H9 (cell line): ENCODE data around the gene PNPLA1. TPM values are rescaled to one million over a fixed set of nuclear protein-coding genes. Genes with fewer than 3 reads are reported as not detected.

Experiments used
- DNase-seq: peaks from one replicate; pipeline ENCODE4 v3.0.0-alpha.2; 2017
- H2AFZ ChIP-seq: one replicate; pipeline ENCODE4 v1.6.1; 2013; ENCODE audit warnings: mild to moderate bottlenecking, low read length, control low read depth, moderate library complexity
- H2AK5ac ChIP-seq: 2 replicates; pipeline ENCODE4 v1.6.1; 2013; ENCODE audit warnings: low read length, control low read depth, mixed read lengths; ENCODE audit not compliant: insufficient read length
- H2BK120ac ChIP-seq: one replicate; pipeline ENCODE4 v1.6.1; 2013; ENCODE audit warnings: low read depth, mild to moderate bottlenecking, low read length, control low read depth, inconsistent platforms; ENCODE audit not compliant: poor library complexity, severe bottlenecking
- H2BK12ac ChIP-seq: 2 replicates; pipeline ENCODE4 v1.6.1; 2013; ENCODE audit warnings: low read length, control low read depth, mixed read lengths, low read depth; ENCODE audit not compliant: insufficient read length
- H2BK15ac ChIP-seq: 2 replicates; pipeline ENCODE4 v1.6.1; 2013; ENCODE audit warnings: low read depth, low read length, control low read depth
- H2BK20ac ChIP-seq: one replicate; pipeline ENCODE4 v1.6.1; 2013; ENCODE audit warnings: low read depth, mild to moderate bottlenecking, low read length, control low read depth, inconsistent platforms; ENCODE audit not compliant: poor library complexity, severe bottlenecking
- H2BK5ac ChIP-seq: 2 replicates; pipeline ENCODE4 v1.6.1; 2013; ENCODE audit warnings: low read length, control low read depth, mixed read lengths; ENCODE audit not compliant: insufficient read length
- H3K14ac ChIP-seq: 2 replicates; pipeline ENCODE4 v1.6.1; 2013; ENCODE audit warnings: low read length, control low read depth; ENCODE audit not compliant: insufficient read depth
- H3K18ac ChIP-seq: 2 replicates; pipeline ENCODE4 v1.6.1; 2013; ENCODE audit warnings: low read depth, mild to moderate bottlenecking, mixed read lengths, low read length, control low read depth; ENCODE audit not compliant: insufficient read length
- H3K23ac ChIP-seq: 2 replicates; pipeline ENCODE4 v1.6.1; 2013; ENCODE audit warnings: low read length, control low read depth, mixed read lengths, low read depth; ENCODE audit not compliant: insufficient read length
- H3K23me2 ChIP-seq: 2 replicates; pipeline ENCODE4 v1.6.1; 2013; ENCODE audit warnings: low read depth, mild to moderate bottlenecking, mixed read lengths, low read length, control low read depth; ENCODE audit not compliant: insufficient read length, poor library complexity, severe bottlenecking
- H3K27ac ChIP-seq: 2 replicates; pipeline ENCODE4 v1.5.1; 2013; ENCODE audit warnings: low read length, control low read depth, mixed read lengths, low read depth; ENCODE audit not compliant: insufficient read length
- H3K27me3 ChIP-seq: 2 replicates; pipeline ENCODE4 v1.6.1; 2013; ENCODE audit warnings: low read length, control low read depth, inconsistent platforms; ENCODE audit not compliant: insufficient read depth
- H3K4ac ChIP-seq: 2 replicates; pipeline ENCODE4 v1.6.1; 2013; ENCODE audit warnings: low read depth, mild to moderate bottlenecking, control low read depth, inconsistent platforms, low read length, moderate library complexity
- H3K4me1 ChIP-seq: 2 replicates; pipeline ENCODE4 v1.6.1; 2013; ENCODE audit warnings: low read length, control low read depth, inconsistent platforms; ENCODE audit not compliant: insufficient read depth
- H3K4me2 ChIP-seq: 2 replicates; pipeline ENCODE4 v1.6.1; 2013; ENCODE audit warnings: low read length, control low read depth, mixed read lengths; ENCODE audit not compliant: insufficient read length, insufficient read depth
- H3K56ac ChIP-seq: 2 replicates; pipeline ENCODE4 v1.6.1; 2013; ENCODE audit warnings: low read depth, mild to moderate bottlenecking, mixed read lengths, low read length, control low read depth; ENCODE audit not compliant: insufficient read length
- H3K79me1 ChIP-seq: 2 replicates; pipeline ENCODE4 v1.6.1; 2013; ENCODE audit warnings: low read depth, mild to moderate bottlenecking, moderate library complexity, low read length, control low read depth, inconsistent platforms; ENCODE audit not compliant: insufficient read depth, poor library complexity, severe bottlenecking
- H3K79me2 ChIP-seq: 2 replicates; pipeline ENCODE4 v1.6.1; 2013; ENCODE audit warnings: low read length, control low read depth, inconsistent platforms; ENCODE audit not compliant: insufficient read depth
- H3K9ac ChIP-seq: 2 replicates; pipeline ENCODE4 v1.6.1; 2013; ENCODE audit warnings: low read length, control low read depth, mixed read lengths; ENCODE audit not compliant: insufficient read length; ENCODE audit errors: extremely low read depth
- H3K9me3 ChIP-seq: one replicate; pipeline ENCODE4 v1.6.1; 2013; ENCODE audit warnings: low read depth, low read length, inconsistent platforms; ENCODE audit not compliant: control insufficient read depth
- H3T11ph ChIP-seq: one replicate; pipeline ENCODE4 v1.6.1; 2013; ENCODE audit warnings: mild to moderate bottlenecking, low read length, control low read depth, inconsistent platforms
- H4K20me1 ChIP-seq: one replicate; pipeline ENCODE4 v1.6.1; 2013; ENCODE audit not compliant: control insufficient read depth, insufficient read length, insufficient read depth
- H4K5ac ChIP-seq: 2 replicates; pipeline ENCODE4 v1.6.1; 2013; ENCODE audit warnings: low read depth, mild to moderate bottlenecking, mixed read lengths, low read length, control low read depth; ENCODE audit not compliant: insufficient read length
- H4K8ac ChIP-seq: replicated peaks from 2 replicates; pipeline ENCODE4 v1.6.1; 2013; ENCODE audit warnings: low read length, control low read depth, mixed read lengths, low read depth; ENCODE audit not compliant: insufficient read length
- H4K91ac ChIP-seq: 2 replicates; pipeline ENCODE4 v1.6.1; 2013; ENCODE audit warnings: low read depth, mild to moderate bottlenecking, moderate library complexity, mixed read lengths, low read length, control low read depth; ENCODE audit not compliant: insufficient read length
- H3K27ac Mint-ChIP-seq, 3 experiments: 2 replicates in 2 of 3; 3 replicates in 1 of 3; pipeline ENCODE4 v1.8.0; 2020 to 2021; ENCODE audit warnings: mixed read lengths in 3 of 3, mild to moderate bottlenecking in 1 of 3, moderate library complexity in 1 of 3
- H3K27me3 Mint-ChIP-seq: 2 replicates; pipeline ENCODE4 v1.8.0; 2021; ENCODE audit warnings: low read depth, mild to moderate bottlenecking, moderate library complexity, mixed read lengths
- H3K36me3 Mint-ChIP-seq, 3 experiments: 2 replicates in 2 of 3; 3 replicates in 1 of 3; pipeline ENCODE4 v1.8.0; 2020 to 2021; ENCODE audit warnings: low read depth in 3 of 3, mixed read lengths in 3 of 3; ENCODE audit not compliant: insufficient read depth in 1 of 3
- H3K4me1 Mint-ChIP-seq, 2 experiments: 2 replicates each; pipeline ENCODE4 v1.8.0; 2020; ENCODE audit warnings: mixed read lengths in 2 of 2
- H3K4me3 Mint-ChIP-seq, 2 experiments: 2 replicates in 1 of 2; 3 replicates in 1 of 2; pipeline ENCODE4 v1.8.0; 2020 to 2021; ENCODE audit warnings: mild to moderate bottlenecking in 2 of 2, mixed read lengths in 2 of 2, moderate library complexity in 1 of 2
- H3K9me3 Mint-ChIP-seq, 2 experiments: 2 replicates in 1 of 2; 3 replicates in 1 of 2; pipeline ENCODE4 v1.8.0; 2020; ENCODE audit warnings: mild to moderate bottlenecking in 2 of 2, mixed read lengths in 2 of 2, moderate library complexity in 1 of 2
- CTCF ChIP-seq: fragments of 200-600 bp; sonication (generic); conservative IDR thresholded peaks from 3 replicates; pipeline ENCODE4 v1.8.0; 2021; ENCODE audit warnings: antibody characterized with exemption, mild to moderate bottlenecking
- WGBS: extraction: QIAGEN DNeasy Blood & Tissue Kit; methylation state at CpG from one replicate; pipeline ENCODE4 v1.1.7; 2013; ENCODE audit warnings: missing lambda C conversion rate, low lambda C conversion rate, mixed read lengths; ENCODE audit not compliant: insufficient read length; ENCODE audit errors: extremely low coverage; 5-methylcytosine and 5-hydroxymethylcytosine counted together
- total RNA-seq: library from RNA; stranded (reverse); gene quantifications from 2 replicates; pipeline ENCODE4 v1.2.1, GENCODE V29; 2021

Gene PNPLA1
- total RNA-seq, 1 experiment from 2014 or later, result 0.09 TPM

DNA sequence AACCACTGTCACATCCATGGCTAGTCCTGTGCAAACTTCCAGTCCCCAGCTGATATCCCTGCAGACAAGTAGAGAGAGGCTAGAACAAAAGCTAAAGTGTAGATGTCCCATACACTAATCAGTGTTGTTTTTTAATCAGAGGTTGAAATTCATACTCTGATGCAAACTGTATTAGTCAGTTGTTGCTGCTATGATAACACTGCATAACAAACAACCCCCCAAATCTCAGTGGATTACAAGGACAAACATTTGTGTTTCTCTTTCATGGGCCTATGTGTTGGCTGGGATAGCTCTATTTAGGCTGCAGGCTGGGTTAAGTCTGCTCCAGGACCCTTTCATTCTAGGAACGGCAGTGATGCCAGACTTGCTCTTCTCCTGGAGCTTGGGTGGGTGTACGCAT, 40.0 kb downstream of the PNPLA1 start:
- DNase-seq, result no peak
- no peak overlapping the region for H3K4me3 Mint-ChIP-seq
- Histone ChIP-seq H2BK120ac (no peak overlapping the region), H4K91ac (no peak overlapping the region), H3K4me1 (no peaks in the 10 kb centered on the region), H3K79me1 (no peaks in the 10 kb centered on the region), H3K4ac (no peak overlapping the region), H4K20me1 (no peaks in the 10 kb centered on the region), H3K23ac (no peak overlapping the region), H3K9me3 (no peaks in the 10 kb centered on the region), H3K4me2 (no peak overlapping the region), H2BK15ac (no peak overlapping the region), H2BK12ac (no peak overlapping the region), H2AFZ (no peak overlapping the region), H2BK5ac (no peak overlapping the region), H3K27me3 (no peaks in the 10 kb centered on the region), H3K9ac (no peak overlapping the region), H4K5ac (no peak overlapping the region), H3T11ph (no peak overlapping the region), H3K23me2 (no peaks in the 10 kb centered on the region), H3K27ac (no peak overlapping the region), H2AK5ac (no peak overlapping the region), H3K79me2 (no peaks in the 10 kb centered on the region), H3K56ac (no peak overlapping the region), H3K14ac (no peak overlapping the region), H3K18ac (no peak overlapping the region), H4K8ac (no peak overlapping the region), H2BK20ac (no peak overlapping the region)
- peaks cover 13 to 25% of the 10 kb centered on the region in 2 experiments for H3K4me1 Mint-ChIP-seq
- no CpG with 5 or more reads among the region's 2 CpGs for WGBS
- no peaks in the 10 kb centered on the region; a peak in 1 of 7 replicates for H3K36me3 Mint-ChIP-seq
- peaks cover 0 to 1% of the 10 kb centered on the region in 2 experiments; a peak in 1 of 5 replicates for H3K9me3 Mint-ChIP-seq
- H3K27me3 Mint-ChIP-seq, result peaks cover 3% of the 10 kb centered on the region
- no peak for TF ChIP-seq CTCF
- H3K27ac Mint-ChIP-seq, result no peak overlapping the region; a peak in 1 of 7 replicates
